H1 (cell line): ENCODE results near the gene VWA2. TPM values are rescaled to one million over a fixed set of nuclear protein-coding genes. Genes with fewer than 3 reads are reported as not detected.

ENCODE experiments used
- CTCF ChIA-PET: fragments of 300-600 bp; sonication (Branson Sonifier 250); formaldehyde crosslinking; loops from one replicate; lab custom pipeline; 2021; ENCODE audit not compliant: partially characterized antibody; lab: Charles Lee
- POLR2A ChIA-PET: fragments of 300-600 bp; sonication (Branson Sonifier 250); formaldehyde crosslinking; loops from one replicate; lab custom pipeline; 2021; ENCODE audit warnings: inconsistent platforms; ENCODE audit not compliant: partially characterized antibody; lab: Charles Lee
- DNase-seq, 2 experiments: peaks; one replicate each; pipeline versions ENCODE4 v3.0.0 to v3.0.0-alpha.2; 2010 to 2022; ENCODE audit warnings: low spot score in 2 of 2, low read depth in 1 of 2, mixed read lengths in 1 of 2
- FAIRE-seq: peaks from 2 replicates; lab custom pipeline; 2011; peaks lifted over from hg19 to GRCh38; lab: Jason Lieb, UNC
- H2AFZ ChIP-seq: 2 replicates; pipeline ENCODE4 v1.8.1; 2012; ENCODE audit warnings: low read length, inconsistent platforms
- H2AK5ac ChIP-seq: 2 replicates; pipeline ENCODE4 v1.6.1; 2013; ENCODE audit warnings: low read depth, low read length
- H2BK120ac ChIP-seq: replicated peaks from 2 replicates; pipeline ENCODE3; 2013; ENCODE audit warnings: low read depth, low read length, inconsistent platforms
- H2BK12ac ChIP-seq: 2 replicates; pipeline ENCODE4 v1.6.1; 2013; ENCODE audit warnings: low read depth, low read length
- H2BK15ac ChIP-seq: 2 replicates; pipeline ENCODE4 v1.6.1; 2013; ENCODE audit warnings: low read length
- H2BK20ac ChIP-seq: 2 replicates; pipeline ENCODE4 v1.6.1; 2013; ENCODE audit warnings: low read length
- H2BK5ac ChIP-seq: 2 replicates; pipeline ENCODE4 v1.6.1; 2013; ENCODE audit warnings: low read depth, low read length
- H3K14ac ChIP-seq: 2 replicates; pipeline ENCODE4 v1.6.1; 2013; ENCODE audit warnings: inconsistent platforms; ENCODE audit not compliant: insufficient read length
- H3K18ac ChIP-seq: 2 replicates; pipeline ENCODE4 v1.6.1; 2013; ENCODE audit warnings: low read length; ENCODE audit errors: extremely low read depth
- H3K23ac ChIP-seq: 2 replicates; pipeline ENCODE4 v1.6.1; 2013; ENCODE audit warnings: inconsistent platforms; ENCODE audit not compliant: insufficient read length
- H3K23me2 ChIP-seq: 2 replicates; pipeline ENCODE4 v1.6.1; 2013; ENCODE audit warnings: low read depth, low read length
- H3K27ac ChIP-seq: 2 replicates; pipeline ENCODE4 v1.6.1; 2011; ENCODE audit warnings: low read depth, low read length, inconsistent platforms
- H3K27me3 ChIP-seq, 4 experiments: replicated peaks in 1 of 4; 1 replicate in 1 of 4; 2 replicates in 3 of 4; pipeline versions ENCODE4 v1.6.1 to v1.8.1; 2011 to 2013; ENCODE audit warnings: low read length in 3 of 4, mild to moderate bottlenecking in 3 of 4, inconsistent platforms in 2 of 4, mixed read lengths in 2 of 4, moderate library complexity in 1 of 4; ENCODE audit not compliant: control insufficient read depth in 3 of 4, insufficient read depth in 3 of 4; ENCODE audit errors: extremely low read depth in 1 of 4
- H3K36me3 ChIP-seq, 4 experiments: 2 replicates each; pipeline versions ENCODE4 v1.6.1 to v1.8.1; 2011 to 2013; ENCODE audit warnings: mild to moderate bottlenecking in 4 of 4, low read length in 3 of 4, moderate library complexity in 2 of 4, control low read depth in 1 of 4, inconsistent platforms in 1 of 4; ENCODE audit not compliant: insufficient read depth in 4 of 4, control insufficient read depth in 2 of 4
- H3K4ac ChIP-seq: replicated peaks from 2 replicates; pipeline ENCODE3; 2013; ENCODE audit warnings: low read length, low read depth, mixed read lengths, inconsistent platforms; ENCODE audit not compliant: insufficient read length
- H3K4me1 ChIP-seq, 4 experiments: replicated peaks in 1 of 4; 1 replicate in 1 of 4; 2 replicates in 3 of 4; pipeline versions ENCODE4 v1.6.1 to v1.8.1; 2011 to 2013; ENCODE audit warnings: low read length in 3 of 4, inconsistent platforms in 2 of 4, mixed read lengths in 1 of 4; ENCODE audit not compliant: insufficient read depth in 4 of 4, control insufficient read depth in 3 of 4
- H3K4me2 ChIP-seq, 2 experiments: 2 replicates each; pipeline versions ENCODE4 v1.6.1 to v1.8.1; 2011 to 2013; ENCODE audit warnings: low read depth in 2 of 2, low read length in 2 of 2, control low read depth in 1 of 2, inconsistent platforms in 1 of 2, mild to moderate bottlenecking in 1 of 2; ENCODE audit not compliant: insufficient read depth in 1 of 2
- H3K4me3 ChIP-seq, 4 experiments: fragments of 200-600, 300-600 bp in 1 of 4; sonication (generic), shearing (Covaris generic), sonication (Bioruptor Twin) in 1 of 4; 2 replicates each; pipeline versions ENCODE4 v1.5.1 to v1.8.1; 2011 to 2016; ENCODE audit warnings: low read length in 4 of 4, low read depth in 3 of 4, control low read depth in 2 of 4, inconsistent platforms in 2 of 4, mild to moderate bottlenecking in 2 of 4, mixed read lengths in 1 of 4, moderate library complexity in 1 of 4; ENCODE audit not compliant: insufficient read depth in 2 of 4; ENCODE audit errors: extremely low read depth in 1 of 4
- H3K56ac ChIP-seq: replicated peaks from 2 replicates; pipeline ENCODE3; 2013; ENCODE audit warnings: low read depth, mild to moderate bottlenecking, mixed read lengths, low read length, inconsistent platforms; ENCODE audit not compliant: insufficient read length
- H3K79me1 ChIP-seq: 2 replicates; pipeline ENCODE4 v1.6.1; 2013; ENCODE audit warnings: low read depth, low read length, control low read depth
- H3K79me2 ChIP-seq, 2 experiments: 2 replicates each; pipeline versions ENCODE4 v1.6.1 to v1.8.1; 2012 to 2013; ENCODE audit warnings: low read length in 2 of 2, mild to moderate bottlenecking in 2 of 2, inconsistent platforms in 1 of 2; ENCODE audit not compliant: insufficient read depth in 2 of 2, control insufficient read depth in 1 of 2
- H3K9ac ChIP-seq, 4 experiments: replicated peaks in 1 of 4; 1 replicate in 1 of 4; 2 replicates in 3 of 4; pipeline versions ENCODE4 v1.6.1 to v1.8.1; 2011 to 2013; ENCODE audit warnings: low read depth in 3 of 4, low read length in 3 of 4, control low read depth in 2 of 4, mild to moderate bottlenecking in 2 of 4, moderate library complexity in 2 of 4, inconsistent platforms in 1 of 4; ENCODE audit errors: extremely low read depth in 1 of 4
- H3K9me3 ChIP-seq, 2 experiments: 2 replicates each; pipeline versions ENCODE4 v1.6.1 to v1.8.1; 2012 to 2013; ENCODE audit warnings: mild to moderate bottlenecking in 2 of 2, moderate library complexity in 2 of 2, control low read depth in 1 of 2, inconsistent platforms in 1 of 2, low read depth in 1 of 2, low read length in 1 of 2, mixed read lengths in 1 of 2; ENCODE audit not compliant: insufficient read depth in 2 of 2
- H4K20me1 ChIP-seq, 2 experiments: replicated peaks in 1 of 2; 2 replicates each; pipeline versions ENCODE3 to v1.8.1; 2011 to 2013; ENCODE audit warnings: inconsistent platforms in 2 of 2, low read length in 2 of 2, mild to moderate bottlenecking in 1 of 2; ENCODE audit not compliant: insufficient read depth in 2 of 2, control insufficient read depth in 1 of 2
- H4K5ac ChIP-seq: 2 replicates; pipeline ENCODE4 v1.6.1; 2013; ENCODE audit warnings: low read length, low read depth, mixed read lengths, inconsistent platforms; ENCODE audit not compliant: insufficient read length
- H4K8ac ChIP-seq: 2 replicates; pipeline ENCODE4 v1.8.0; 2013; ENCODE audit warnings: mild to moderate bottlenecking, moderate library complexity, low read length, inconsistent platforms; ENCODE audit not compliant: insufficient read depth; ENCODE audit errors: extremely low read depth
- H4K91ac ChIP-seq: replicated peaks from 2 replicates; pipeline ENCODE3; 2013; ENCODE audit warnings: low read length, mixed read lengths, inconsistent platforms; ENCODE audit not compliant: insufficient read length
- ASH2L ChIP-seq: fragments of 200-600, 300-600 bp; sonication (generic); IDR thresholded peaks from one replicate; pipeline ENCODE4 v1.7.1; 2017; ENCODE audit warnings: low read length
- CBX8 ChIP-seq: fragments of 300-800, 300-1000 bp; sonication (generic); IDR thresholded peaks from 2 replicates; pipeline ENCODE4 v1.7.1; 2016; ENCODE audit warnings: low read depth, low read length, borderline replicate concordance
- CHD1 ChIP-seq: IDR thresholded peaks from 2 replicates; pipeline ENCODE4 v1.6.1; 2012; ENCODE audit warnings: low read depth, low read length, improper control_type of control experiment
- EZH2 ChIP-seq: fragments of 200-600 bp; sonication (generic); IDR thresholded peaks from 2 replicates; pipeline ENCODE4 v1.7.1; 2012; ENCODE audit warnings: low read depth, mild to moderate bottlenecking, moderate library complexity, low read length, inconsistent platforms; ENCODE audit not compliant: severe bottlenecking
- JUN ChIP-seq: IDR thresholded peaks from 2 replicates; pipeline ENCODE4 v1.6.1; 2011; ENCODE audit warnings: low read depth, mild to moderate bottlenecking, improper control_type of control experiment, low read length
- RXRA ChIP-seq: IDR thresholded peaks from 2 replicates; pipeline ENCODE4 v1.6.1; 2011; ENCODE audit warnings: low read depth, mild to moderate bottlenecking, low read length, moderate library complexity; ENCODE audit not compliant: insufficient read depth
- SP2 ChIP-seq: IDR thresholded peaks from 2 replicates; pipeline ENCODE4 v1.6.1; 2012; ENCODE audit warnings: mild to moderate bottlenecking, low read length, inconsistent platforms
- TAF7 ChIP-seq: optimal IDR thresholded peaks from 2 replicates; pipeline ENCODE3; 2011; ENCODE audit warnings: low read depth, mild to moderate bottlenecking, inconsistent platforms, low read length, moderate library complexity, borderline replicate concordance
- TBP ChIP-seq: IDR thresholded peaks from 2 replicates; pipeline ENCODE4 v1.6.1; 2011; ENCODE audit warnings: low read depth, low read length, improper control_type of control experiment
- TEAD4 ChIP-seq: IDR thresholded peaks from 2 replicates; pipeline ENCODE4 v1.6.1; 2012; ENCODE audit warnings: low read depth, low read length, inconsistent platforms, mixed read lengths
- USF2 ChIP-seq: IDR thresholded peaks from 2 replicates; pipeline ENCODE4 v1.6.1; 2011; ENCODE audit warnings: low read length, improper control_type of control experiment
- YY1 ChIP-seq: IDR thresholded peaks from 2 replicates; pipeline ENCODE4 v1.6.1; 2011; ENCODE audit warnings: low read depth, mild to moderate bottlenecking, low read length
- WGBS, 2 experiments: shearing (Covaris generic) in 1 of 2; methylation state at CpG; one replicate each; pipeline versions ENCODE4 v1.1.6 to v1.1.7; 2013 to 2015; ENCODE audit warnings: low lambda C conversion rate in 2 of 2, mixed read lengths in 2 of 2, inconsistent platforms in 1 of 2, low coverage in 1 of 2, missing lambda C conversion rate in 1 of 2; ENCODE audit not compliant: insufficient replicate concordance in 2 of 2, insufficient coverage in 1 of 2, insufficient read length in 1 of 2; ENCODE audit errors: extremely low coverage in 1 of 2, missing lambda C conversion rate in 1 of 2; 5-methylcytosine and 5-hydroxymethylcytosine counted together
- polyA plus RNA-seq, 7 experiments: library from polyadenylated mRNA; depleted of rRNA in 3 of 7; stranded (reverse) in 5 of 7; unstranded in 2 of 7; fragments of >200 nt in 5 of 7; fragments of 200-250 nt in 2 of 7; gene quantifications; 1 replicate in 5 of 7; 2 replicates in 1 of 7; 4 replicates in 1 of 7; pipeline versions ENCODE4 v1.2.1 to v1.2.3, GENCODE V29; 2011 to 2013; ENCODE audit warnings: missing spikeins in 2 of 7, mixed read lengths in 2 of 7
- total RNA-seq: library from RNA; stranded (reverse); fragmentation: NEBNext Ultra II Directional; extraction: Animal tissue kit (Norgen Biotek cat#: 25700); gene quantifications from 2 replicates; pipeline ENCODE4 v1.2.1, GENCODE V29; 2021

VWA2 gene
- total and polyA plus RNA-seq, 2 of the 8 experiments (the other 6 are each of a cell fraction or from before 2014, with no cell fraction given): 2.8 to 2.9 TPM

- Histone ChIP-seq H3K36me3 (no peaks in the 10 kb centered on the region), H2BK120ac (peak overlapping the region; percentile 13), H3K4ac (no peak overlapping the region), H2BK20ac (peak overlapping the region; percentile 80; the same call in 1 of the 2 replicates), H3K27ac (no peak overlapping the region), H3K9ac (no peak overlapping the region), H3K23me2 (no peaks in the 10 kb centered on the region), H3K18ac (no peak overlapping the region), H3K79me1 (no peaks in the 10 kb centered on the region), H3K9me3 (no peaks in the 10 kb centered on the region), H3K56ac (no peak overlapping the region), H2AK5ac (no peak overlapping the region), H3K23ac (no peak overlapping the region), H2BK15ac (no peak overlapping the region; the same call in 1 of the 2 replicates), H3K4me2 (no peak overlapping the region), H4K8ac (no peak overlapping the region), H4K91ac (no peak overlapping the region), H3K4me1 (peaks cover 6 to 11% (median 10%) of the 10 kb centered on the region in 4 experiments), H3K27me3 (no peaks in the 10 kb centered on the region), H2BK12ac (peak overlapping the region; percentile 87; the same call in 1 of the 2 replicates), H2AFZ (no peak overlapping the region), H2BK5ac (no peak overlapping the region), H3K14ac (no peak overlapping the region), H3K4me3 (no peak overlapping the region), H4K20me1 (no peaks in the 10 kb centered on the region), H3K79me2 (no peaks in the 10 kb centered on the region), H4K5ac (no peak overlapping the region)
- ChIA-PET POLR2A (interaction anchor here (0.7 kb wide), 1 partner anchor 36 kb away, joined by 3 read pairs; no protein-coding TSS in a partner anchor), CTCF (interaction anchor here (1.1 to 8.4 kb wide), 4 partner anchors 15 to 66 kb away, joined by 5 to 48 read pairs (median 8); no protein-coding TSS in a partner anchor)
- no peak for DNase-seq
- WGBS, 2 experiments: 88% methylated on average over 10 of the region's 10 CpGs; no CpG with 5 or more reads in 1 of the 2 experiments
- FAIRE-seq: no peak
- TF ChIP-seq EZH2 (no peak), CBX8 (no peak), YY1 (no peak), ASH2L (no peak), CHD1 (no peak), TBP (no peak), TEAD4 (no peak), JUN (no peak), TAF7 (no peak), RXRA (no peak), SP2 (no peak), USF2 (no peak)
Measured at GRCh38 chr10:114336823-114337509, 97.9 kb downstream of the VWA2 start.
